Brain microvascular endothelial cell (primary cell): ENCODE data around the gene CEP112.

Source experiments
- DNase-seq: peaks from one replicate; pipeline ENCODE4 v3.0.0-alpha.2; 2020
- H3K27ac ChIP-seq: fragments of 250-450 bp; sonication (Bioruptor Pico); 2 replicates; pipeline ENCODE4 v1.5.1; 2020; ENCODE audit warnings: mild to moderate bottlenecking, moderate library complexity
- H3K27me3 ChIP-seq: fragments of 250-450 bp; sonication (Bioruptor Pico); replicated peaks from 2 replicates; pipeline ENCODE4 v1.5.1; 2020; ENCODE audit warnings: mild to moderate bottlenecking
- H3K36me3 ChIP-seq: fragments of 250-450 bp; sonication (Bioruptor Pico); replicated peaks from 2 replicates; pipeline ENCODE4 v1.5.1; 2020; ENCODE audit warnings: mild to moderate bottlenecking
- H3K4me3 ChIP-seq: 2 replicates; pipeline ENCODE4 v1.5.1; 2011; ENCODE audit warnings: low read depth, mild to moderate bottlenecking, control low read depth, low read length, moderate library complexity
- CTCF ChIP-seq: IDR thresholded peaks from 2 replicates; pipeline ENCODE4 v1.5.1; 2011; ENCODE audit warnings: low read depth, mild to moderate bottlenecking, moderate library complexity, low read length, control low read depth, inconsistent platforms; ENCODE audit errors: missing control alignments
- in situ Hi-C: cut with HindIII; loops from 2 replicates; pipeline ENCODE4 v1.10.0; 2017; ENCODE audit warnings: low sequenced_read_pairs, low pct_ligation_motif_present

CEP112 gene

GRCh38 chr17:65865715-65866425 is 326.1 kb downstream of the CEP112 start:
- Histone ChIP-seq H3K36me3 (no peaks in the 10 kb centered on the region), H3K27ac (no peak overlapping the region), H3K27me3 (no peaks in the 10 kb centered on the region), H3K4me3 (no peak overlapping the region)
- DNase-seq, result no peak
- no peak for TF ChIP-seq CTCF
- in situ Hi-C loops, result no loop called here

GRCh38 chr17:65864394-65864793 is 327.5 kb downstream of the CEP112 start:
- H3K4me3 ChIP-seq, result no peak overlapping the region
- DNase-seq, result no peak
- TF ChIP-seq CTCF, result no peak
- no peak overlapping the region for H3K27ac ChIP-seq
- H3K36me3 ChIP-seq, result no peaks in the 10 kb centered on the region
- in situ Hi-C loops, result no loop called here
- no peaks in the 10 kb centered on the region for H3K27me3 ChIP-seq

GRCh38 chr17:65857718-65858117 is 334.2 kb downstream of the CEP112 start:
- no peak for DNase-seq
- no peak for TF ChIP-seq CTCF
- no peak overlapping the region for H3K27ac ChIP-seq
- H3K4me3 ChIP-seq, result no peak overlapping the region
- no peaks in the 10 kb centered on the region for H3K36me3 ChIP-seq
- in situ Hi-C loops, result no loop called here
- H3K27me3 ChIP-seq, result no peaks in the 10 kb centered on the region

GRCh38 chr17:65856865-65857264 is 335.1 kb downstream of the CEP112 start:
- no peak for TF ChIP-seq CTCF
- Histone ChIP-seq H3K27ac (no peak overlapping the region), H3K4me3 (no peak overlapping the region), H3K36me3 (no peaks in the 10 kb centered on the region), H3K27me3 (no peaks in the 10 kb centered on the region)
- DNase-seq, result no peak
- in situ Hi-C loops, result no loop called here

- H3K27ac ChIP-seq, result no peak overlapping the region
- H3K27me3 ChIP-seq, result no peaks in the 10 kb centered on the region
- no peak for DNase-seq
- TF ChIP-seq CTCF, result no peak
- in situ Hi-C loops, result no loop called here
- no peak overlapping the region for H3K4me3 ChIP-seq
- H3K36me3 ChIP-seq, result no peaks in the 10 kb centered on the region
These were observed 336.3 kb downstream of the CEP112 start for GRCh38 chr17:65855675-65856074.

- Histone ChIP-seq H3K36me3 (no peaks in the 10 kb centered on the region), H3K27ac (no peak overlapping the region), H3K4me3 (no peak overlapping the region), H3K27me3 (no peaks in the 10 kb centered on the region)
- TF ChIP-seq CTCF, result no peak
- no peak for DNase-seq
- in situ Hi-C loops, result no loop called here
These were observed 336.7 kb downstream of the CEP112 start for GRCh38 chr17:65855245-65855644.
